Neural crest cell (in vitro differentiated cells): ENCODE measurements around the gene LSS. TPM values are rescaled to one million over a fixed set of nuclear protein-coding genes. Genes with fewer than 3 reads are reported as not detected.
"Not testable (repeated sequence)": the region's sequence is repeated elsewhere in the genome, so short reads cannot be mapped to it uniquely, and the experiment has no call there.

ENCODE experiments used
- DNase-seq: peaks from one replicate; pipeline ENCODE4 v3.0.0; 2021; ENCODE audit warnings: low read depth, mixed read lengths, low spot score
- H3K27ac Mint-ChIP-seq: one replicate; pipeline ENCODE4 v1.8.0; 2021; ENCODE audit warnings: mild to moderate bottlenecking, mixed read lengths; ENCODE audit not compliant: unreplicated experiment
- H3K27me3 Mint-ChIP-seq: 2 replicates; pipeline ENCODE4 v1.8.0; 2021; ENCODE audit warnings: low read depth, mild to moderate bottlenecking, mixed read lengths
- H3K36me3 Mint-ChIP-seq: 2 replicates; pipeline ENCODE4 v1.8.0; 2021; ENCODE audit warnings: low read depth, mild to moderate bottlenecking, mixed read lengths
- H3K4me1 Mint-ChIP-seq: 2 replicates; pipeline ENCODE4 v1.8.0; 2021; ENCODE audit warnings: mixed read lengths
- H3K4me3 Mint-ChIP-seq: one replicate; pipeline ENCODE4 v1.8.0; 2021; ENCODE audit warnings: mild to moderate bottlenecking, mixed read lengths
- H3K9me3 Mint-ChIP-seq: 2 replicates; pipeline ENCODE4 v1.8.0; 2021; ENCODE audit warnings: mixed read lengths
- CTCF ChIP-seq: fragments of 200-600 bp; sonication (generic); conservative IDR thresholded peaks from 2 replicates; pipeline ENCODE4 v1.5.0; 2021; ENCODE audit warnings: antibody characterized with exemption, mild to moderate bottlenecking
- total RNA-seq: library from RNA; stranded (reverse); gene quantifications from 2 replicates; pipeline ENCODE4 v1.2.1, GENCODE V29; 2021

Gene LSS
- total RNA-seq, 1 donor from 2014 or later: 225 TPM

- Mint-ChIP-seq H3K4me3 (no peak overlapping the region), H3K4me1 (peaks cover 17% of the 10 kb centered on the region), H3K36me3 (peaks cover 17% of the 10 kb centered on the region), H3K27me3 (no peaks in the 10 kb centered on the region), H3K27ac (no peak overlapping the region), H3K9me3 (peaks cover 12% of the 10 kb centered on the region)
- no peak for TF ChIP-seq CTCF
- no peak for DNase-seq
Measured at GRCh38 chr21:46180778-46181391, 47.7 kb downstream of the LSS start.

DNA sequence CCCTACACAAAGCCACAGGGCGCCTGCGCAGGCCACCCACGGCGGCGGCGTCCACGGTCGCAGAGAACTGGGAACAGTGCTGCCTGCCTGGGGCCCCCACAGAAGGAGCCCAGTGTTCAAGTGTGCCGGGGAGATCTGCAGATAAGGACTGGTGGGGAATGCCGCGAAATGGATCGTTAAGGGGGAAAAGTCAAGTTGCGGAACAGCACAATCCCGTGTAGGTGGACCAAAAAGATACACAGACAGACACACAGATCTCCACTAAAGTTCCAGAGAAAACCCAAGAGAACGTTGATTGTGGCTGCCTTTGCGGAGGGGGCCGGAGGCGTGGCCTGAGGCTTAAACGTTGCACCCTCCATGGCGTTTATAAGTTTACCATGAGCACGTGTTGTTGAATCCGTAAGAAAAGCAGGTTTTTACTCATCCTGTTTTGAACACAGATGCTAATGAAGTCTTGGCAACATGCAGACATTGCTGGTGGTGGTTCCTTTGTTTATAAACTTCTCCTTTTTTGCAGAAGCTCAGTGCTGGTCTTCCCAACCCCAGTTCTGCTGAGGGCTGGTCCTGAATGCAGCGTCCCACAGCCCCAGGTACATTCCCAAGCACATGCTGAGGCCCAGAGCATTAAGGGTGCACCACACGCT lies 48.4 kb downstream of the LSS start:
- no peak for TF ChIP-seq CTCF
- peaks cover 17% of the 10 kb centered on the region for H3K9me3 Mint-ChIP-seq
- no peak overlapping the region for H3K27ac Mint-ChIP-seq
- peaks cover 11% of the 10 kb centered on the region for H3K4me1 Mint-ChIP-seq
- H3K36me3 Mint-ChIP-seq: peaks cover 24% of the 10 kb centered on the region
- peak overlapping the region; percentile 62 for H3K4me3 Mint-ChIP-seq
- no peaks in the 10 kb centered on the region for H3K27me3 Mint-ChIP-seq
- DNase-seq: no peak

- DNase-seq: no peak
- no peak for TF ChIP-seq CTCF
- no peak overlapping the region for H3K27ac Mint-ChIP-seq
- H3K4me3 Mint-ChIP-seq: peak overlapping the region; percentile 62
- peaks cover 22% of the 10 kb centered on the region for H3K9me3 Mint-ChIP-seq
- H3K4me1 Mint-ChIP-seq: peaks cover 6% of the 10 kb centered on the region
- no peaks in the 10 kb centered on the region for H3K27me3 Mint-ChIP-seq
- peaks cover 29% of the 10 kb centered on the region for H3K36me3 Mint-ChIP-seq
Measured at GRCh38 chr21:46179708-46180078, 48.9 kb downstream of the LSS start.

GRCh38 chr21:46178961-46179360 lies 49.6 kb downstream of the LSS start:
- H3K4me1 Mint-ChIP-seq: peaks cover 4% of the 10 kb centered on the region
- no peak for DNase-seq
- H3K27me3 Mint-ChIP-seq: no peaks in the 10 kb centered on the region
- peaks cover 31% of the 10 kb centered on the region for H3K36me3 Mint-ChIP-seq
- peak overlapping the region; percentile 23 for H3K4me3 Mint-ChIP-seq
- H3K9me3 Mint-ChIP-seq: peaks cover 22% of the 10 kb centered on the region
- TF ChIP-seq CTCF: no peak
- no peak overlapping the region for H3K27ac Mint-ChIP-seq

- not testable (repeated sequence) for H3K4me1 Mint-ChIP-seq, DNase-seq, H3K27me3 Mint-ChIP-seq, H3K27ac Mint-ChIP-seq, H3K4me3 Mint-ChIP-seq
- H3K9me3 Mint-ChIP-seq: peaks cover 22% of the 10 kb centered on the region
- peaks cover 37% of the 10 kb centered on the region for H3K36me3 Mint-ChIP-seq
Measured at GRCh38 chr21:46176443-46177129, 52.0 kb downstream of the LSS start.

DNA sequence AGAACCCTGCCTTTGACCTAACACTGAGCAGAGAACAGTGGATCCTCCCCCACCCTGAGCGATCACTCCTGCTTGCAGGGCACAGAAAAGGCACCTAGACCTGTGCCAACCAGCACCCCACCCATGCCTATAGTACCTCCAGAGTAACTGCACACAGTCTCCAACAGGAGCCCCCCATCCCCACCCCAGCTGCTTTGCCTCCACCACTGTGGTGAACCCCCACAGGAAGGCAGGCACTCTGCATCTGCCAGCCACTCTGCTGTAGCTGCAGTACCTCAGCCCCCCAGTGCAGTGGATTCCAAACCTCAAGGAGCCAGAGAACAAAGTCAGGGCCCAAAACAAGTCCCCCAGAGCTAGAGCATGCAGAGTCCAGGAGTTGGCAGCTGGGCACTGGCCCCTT lies 55.0 kb downstream of the LSS start:
- no peak for DNase-seq
- no peak overlapping the region for H3K4me3 Mint-ChIP-seq
- no peaks in the 10 kb centered on the region for H3K27me3 Mint-ChIP-seq
- TF ChIP-seq CTCF: no peak
- peaks cover 4% of the 10 kb centered on the region for H3K4me1 Mint-ChIP-seq
- H3K9me3 Mint-ChIP-seq: peaks cover 22% of the 10 kb centered on the region
- peaks cover 37% of the 10 kb centered on the region for H3K36me3 Mint-ChIP-seq
- no peak overlapping the region for H3K27ac Mint-ChIP-seq
